ENCODE measurements around the gene HOXD12.

The HOXD12 gene, protein sequence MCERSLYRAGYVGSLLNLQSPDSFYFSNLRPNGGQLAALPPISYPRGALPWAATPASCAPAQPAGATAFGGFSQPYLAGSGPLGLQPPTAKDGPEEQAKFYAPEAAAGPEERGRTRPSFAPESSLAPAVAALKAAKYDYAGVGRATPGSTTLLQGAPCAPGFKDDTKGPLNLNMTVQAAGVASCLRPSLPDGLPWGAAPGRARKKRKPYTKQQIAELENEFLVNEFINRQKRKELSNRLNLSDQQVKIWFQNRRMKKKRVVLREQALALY

DNA sequence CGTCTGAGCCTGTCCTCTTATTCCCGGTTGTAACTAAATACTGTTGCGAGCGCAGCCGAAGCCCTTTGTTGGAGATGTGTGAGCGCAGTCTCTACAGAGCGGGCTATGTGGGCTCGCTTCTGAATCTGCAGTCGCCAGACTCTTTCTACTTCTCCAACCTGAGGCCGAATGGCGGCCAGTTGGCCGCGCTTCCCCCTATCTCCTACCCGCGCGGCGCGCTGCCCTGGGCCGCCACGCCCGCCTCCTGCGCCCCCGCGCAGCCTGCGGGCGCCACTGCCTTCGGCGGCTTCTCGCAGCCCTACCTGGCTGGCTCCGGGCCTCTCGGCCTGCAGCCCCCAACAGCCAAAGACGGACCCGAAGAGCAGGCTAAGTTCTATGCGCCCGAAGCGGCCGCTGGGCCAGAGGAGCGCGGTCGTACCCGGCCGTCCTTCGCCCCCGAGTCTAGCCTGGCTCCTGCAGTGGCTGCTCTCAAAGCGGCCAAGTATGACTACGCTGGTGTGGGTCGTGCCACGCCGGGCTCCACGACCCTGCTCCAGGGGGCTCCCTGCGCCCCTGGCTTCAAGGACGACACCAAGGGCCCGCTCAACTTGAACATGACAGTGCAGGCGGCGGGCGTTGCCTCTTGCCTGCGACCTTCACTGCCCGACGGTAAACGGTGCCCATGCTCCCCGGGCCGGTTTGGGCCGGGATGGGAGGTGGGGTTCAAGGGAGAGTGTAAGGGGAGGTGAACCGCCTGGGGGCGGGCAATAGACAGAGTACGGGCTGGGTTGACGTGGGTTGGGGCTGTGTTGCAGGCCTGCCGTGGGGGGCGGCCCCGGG is at the start of gene HOXD12:
TSS of gene HOXD12 (plus strand) at position 68 of the 819 bp plus-strand sequence. CDS start at position 75, 7 bp downstream.
- Histone ChIP-seq H3K27ac (no peak within 1 kb of the TSS), H3K36me3 (replicated peaks) (no peaks in the 10 kb centered on the region), H3K27me3 (replicated peaks) (peaks cover 97% of the 10 kb centered on the region), H3K4me3 (ENCODE audit: low read depth, low read length) (no peak within 1 kb of the TSS)
- DNase-seq: no peak
- in situ Hi-C loops (cut with HindIII; ENCODE audit: low pct_ligation_motif_present, low sequenced_read_pairs): loop anchor here (10.0 kb wide), 1 partner anchor 735 kb away; no protein-coding TSS in a partner anchor
- TF ChIP-seq CTCF (IDR thresholded peaks at IDR 0.05; ENCODE audit: low read depth, low read length, missing control alignments): no peak

DNA sequence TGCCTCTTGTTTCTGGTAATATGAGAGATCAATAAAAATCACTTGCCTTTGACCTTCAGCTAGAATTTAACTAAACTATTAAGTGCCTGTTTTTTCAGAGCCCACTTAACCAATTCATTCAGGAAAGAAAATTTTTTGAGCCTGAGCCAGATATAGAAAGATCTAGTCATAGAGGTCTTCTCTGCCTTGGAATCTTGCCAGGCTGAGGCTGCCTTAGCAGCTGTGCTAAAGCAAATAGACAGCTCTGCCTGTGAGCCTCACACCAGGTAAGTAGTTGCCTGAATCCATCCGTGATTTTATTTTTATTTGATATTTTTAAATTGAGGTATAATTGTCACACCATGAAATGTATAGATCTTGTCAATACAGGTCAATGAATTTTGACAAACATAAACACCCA is 43.2 kb upstream of the HOXD12 start:
- Histone ChIP-seq H3K27me3 (replicated peaks) (no peaks in the 10 kb centered on the region), H3K36me3 (replicated peaks) (no peaks in the 10 kb centered on the region), H3K27ac (no peak overlapping the region), H3K4me3 (ENCODE audit: low read depth, low read length) (no peak overlapping the region)
- in situ Hi-C loops (cut with HindIII; ENCODE audit: low pct_ligation_motif_present, low sequenced_read_pairs): no loop called here
- no peak for DNase-seq
- TF ChIP-seq CTCF (IDR thresholded peaks at IDR 0.05; ENCODE audit: low read depth, low read length, missing control alignments): no peak

- no peak overlapping the region for H3K4me3 ChIP-seq (ENCODE audit: low read depth, low read length)
- no peak overlapping the region for H3K27ac ChIP-seq
- TF ChIP-seq CTCF (IDR thresholded peaks at IDR 0.05; ENCODE audit: low read depth, low read length, missing control alignments): no peak
- DNase-seq: no peak
- in situ Hi-C loops (cut with HindIII; ENCODE audit: low pct_ligation_motif_present, low sequenced_read_pairs): no loop called here
- H3K27me3 ChIP-seq (replicated peaks): peaks cover 37% of the 10 kb centered on the region
- no peaks in the 10 kb centered on the region for H3K36me3 ChIP-seq (replicated peaks)
These were observed 35.6 kb upstream of the HOXD12 start for GRCh38 chr2:176063958-176064357.

GRCh38 chr2:176066645-176067588 is 32.7 kb upstream of the HOXD12 start:
- Histone ChIP-seq H3K27me3 (replicated peaks) (peaks cover 62% of the 10 kb centered on the region), H3K27ac (no peak overlapping the region), H3K36me3 (replicated peaks) (no peaks in the 10 kb centered on the region), H3K4me3 (ENCODE audit: low read depth, low read length) (no peak overlapping the region)
- no peak for DNase-seq
- in situ Hi-C loops (cut with HindIII; ENCODE audit: low pct_ligation_motif_present, low sequenced_read_pairs): no loop called here
- no peak for TF ChIP-seq CTCF (IDR thresholded peaks at IDR 0.05; ENCODE audit: low read depth, low read length, missing control alignments)

DNA sequence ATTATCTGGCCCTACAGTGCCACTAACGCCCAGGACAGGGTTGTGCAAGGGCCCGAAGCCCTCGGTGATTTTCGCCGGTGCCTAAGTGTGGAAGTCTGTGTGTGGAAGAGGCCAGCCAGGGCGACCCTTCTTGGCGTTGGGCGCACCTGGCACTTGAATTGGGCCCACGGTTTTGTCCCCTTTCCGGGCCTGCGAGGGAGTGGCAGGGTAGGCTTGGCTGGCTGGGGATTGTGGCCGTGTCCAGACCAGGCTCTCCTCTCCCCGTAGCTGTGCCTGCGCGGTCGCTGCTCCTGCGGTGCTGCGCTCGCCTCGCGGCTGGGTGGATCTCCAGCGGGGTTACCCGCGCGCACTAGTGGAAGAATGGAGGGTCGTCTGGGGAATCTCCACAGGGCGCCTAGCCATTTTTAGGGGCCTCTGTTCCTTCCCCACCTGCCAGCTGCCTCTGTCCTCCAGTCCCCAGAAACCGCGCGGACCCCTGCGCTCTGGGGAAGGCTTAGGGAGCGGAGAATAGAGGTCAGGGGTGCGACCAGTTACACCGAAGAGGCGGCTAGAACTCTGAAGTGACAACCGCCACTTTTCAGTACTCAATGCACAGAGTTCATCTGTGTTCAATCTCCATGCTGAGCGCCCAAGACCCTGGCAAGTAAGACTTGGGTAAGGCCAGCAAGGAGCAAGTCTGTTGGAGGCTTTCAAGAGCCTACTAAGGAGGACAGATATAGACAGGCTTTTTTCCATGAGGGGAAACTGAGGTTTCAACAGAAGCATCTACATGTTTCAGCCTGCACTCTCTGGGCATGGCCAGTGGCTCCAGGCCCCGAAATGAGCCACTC is 31.8 kb upstream of the HOXD12 start:
- TF ChIP-seq CTCF (IDR thresholded peaks at IDR 0.05; ENCODE audit: low read depth, low read length, missing control alignments): no peak
- peaks cover 69% of the 10 kb centered on the region for H3K27me3 ChIP-seq (replicated peaks)
- no peaks in the 10 kb centered on the region for H3K36me3 ChIP-seq (replicated peaks)
- in situ Hi-C loops (cut with HindIII; ENCODE audit: low pct_ligation_motif_present, low sequenced_read_pairs): no loop called here
- H3K4me3 ChIP-seq (ENCODE audit: low read depth, low read length): no peak overlapping the region
- DNase-seq: no peak
- no peak overlapping the region for H3K27ac ChIP-seq
